Measurements from ENCODE around the gene IBSP. TPM values are rescaled to one million over a fixed set of nuclear protein-coding genes. Genes with fewer than 3 reads are reported as not detected.
A peak's percentile ranks its signal among the peaks of the same experiment; 100 is the strongest.

The IBSP gene
- total RNA-seq, 2 donors from 2014 or later, result not detected

- H3K4me1 Mint-ChIP-seq, result peaks cover 26% of the 10 kb centered on the region
- H3K9ac ChIP-seq (ENCODE audit: extremely low read depth, low read length, poor library complexity, severe bottlenecking), result no peak within 1 kb of the TSS
- no peaks in the 10 kb centered on the region for H3K27me3 ChIP-seq (ENCODE audit: control insufficient read depth, insufficient read depth, low read length, poor library complexity, severe bottlenecking)
- no peaks in the 10 kb centered on the region for H3K36me3 Mint-ChIP-seq (ENCODE audit: low read depth)
- TF ChIP-seq, protein P1, sequence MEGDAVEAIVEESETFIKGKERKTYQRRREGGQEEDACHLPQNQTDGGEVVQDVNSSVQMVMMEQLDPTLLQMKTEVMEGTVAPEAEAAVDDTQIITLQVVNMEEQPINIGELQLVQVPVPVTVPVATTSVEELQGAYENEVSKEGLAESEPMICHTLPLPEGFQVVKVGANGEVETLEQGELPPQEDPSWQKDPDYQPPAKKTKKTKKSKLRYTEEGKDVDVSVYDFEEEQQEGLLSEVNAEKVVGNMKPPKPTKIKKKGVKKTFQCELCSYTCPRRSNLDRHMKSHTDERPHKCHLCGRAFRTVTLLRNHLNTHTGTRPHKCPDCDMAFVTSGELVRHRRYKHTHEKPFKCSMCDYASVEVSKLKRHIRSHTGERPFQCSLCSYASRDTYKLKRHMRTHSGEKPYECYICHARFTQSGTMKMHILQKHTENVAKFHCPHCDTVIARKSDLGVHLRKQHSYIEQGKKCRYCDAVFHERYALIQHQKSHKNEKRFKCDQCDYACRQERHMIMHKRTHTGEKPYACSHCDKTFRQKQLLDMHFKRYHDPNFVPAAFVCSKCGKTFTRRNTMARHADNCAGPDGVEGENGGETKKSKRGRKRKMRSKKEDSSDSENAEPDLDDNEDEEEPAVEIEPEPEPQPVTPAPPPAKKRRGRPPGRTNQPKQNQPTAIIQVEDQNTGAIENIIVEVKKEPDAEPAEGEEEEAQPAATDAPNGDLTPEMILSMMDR (conservative IDR thresholded peaks at IDR 0.05), result no peak
- H3K27me3 Mint-ChIP-seq (ENCODE audit: insufficient read depth), result no peaks in the 10 kb centered on the region
- H3K27ac Mint-ChIP-seq, result peak within 1 kb of the TSS; percentile 35
- no peaks in the 10 kb centered on the region for H3K9me3 Mint-ChIP-seq
- no peaks in the 10 kb centered on the region for H3K9me3 ChIP-seq (ENCODE audit: control insufficient read depth, low read length)
- no peak within 1 kb of the TSS for H3K4me3 Mint-ChIP-seq
- peak within 1 kb of the TSS; percentile 32 for H3K4me3 ChIP-seq (ENCODE audit: low read length)
- WGBS, 2 experiments (ENCODE audit: insufficient coverage in 1 of 2, insufficient read length in 1 of 2), result 94 to 100% methylated on average over 2 of the region's 2 CpGs
- no peak for DNase-seq
- H3K36me3 ChIP-seq (ENCODE audit: control insufficient read depth, insufficient read depth, low read length), result no peaks in the 10 kb centered on the region
- peaks cover 5% of the 10 kb centered on the region for H3K4me1 ChIP-seq (ENCODE audit: control insufficient read depth, insufficient read depth, low read length)
- H3K27ac ChIP-seq (ENCODE audit: low read depth, low read length), result no peak within 1 kb of the TSS
These were observed 33.3 kb downstream of the IBSP start, which contains the start of gene MEPE for GRCh38 chr4:87832669-87833068. MEPE (plus strand) TSS chr4:87832969; CDS start chr4:87834715, 1,746 bp downstream.

DNA sequence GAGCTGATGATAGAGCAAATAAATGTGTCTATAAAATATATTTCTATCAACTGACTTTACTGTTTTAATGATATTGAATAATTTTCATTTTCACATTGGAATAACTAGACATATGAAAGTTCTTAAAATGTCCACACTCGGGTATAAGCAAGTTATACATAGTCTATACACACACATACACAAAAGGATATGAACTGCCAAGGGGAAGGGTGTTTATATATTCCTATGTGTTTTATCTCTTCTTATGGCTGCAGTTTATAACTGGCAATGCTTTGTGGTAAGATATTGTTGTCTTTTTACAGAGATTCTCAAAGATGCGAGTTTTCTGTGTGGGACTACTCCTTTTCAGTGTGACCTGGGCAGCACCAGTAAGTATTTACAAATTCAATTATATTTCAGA lies 35.0 kb downstream of the IBSP start:
- H3K27ac Mint-ChIP-seq, result no peak overlapping the region
- DNase-seq, result no peak
- no peak overlapping the region for H3K27ac ChIP-seq (ENCODE audit: low read depth, low read length)
- H3K9me3 Mint-ChIP-seq, result no peaks in the 10 kb centered on the region
- H3K9me3 ChIP-seq (ENCODE audit: control insufficient read depth, low read length), result no peaks in the 10 kb centered on the region
- H3K4me1 Mint-ChIP-seq, result peaks cover 32% of the 10 kb centered on the region
- no peak overlapping the region for H3K4me3 Mint-ChIP-seq
- no peaks in the 10 kb centered on the region for H3K36me3 Mint-ChIP-seq (ENCODE audit: low read depth)
- no peaks in the 10 kb centered on the region for H3K36me3 ChIP-seq (ENCODE audit: control insufficient read depth, insufficient read depth, low read length)
- H3K9ac ChIP-seq (ENCODE audit: extremely low read depth, low read length, poor library complexity, severe bottlenecking), result no peak overlapping the region
- 87 to 100% methylated on average over 1 of the region's 2 CpGs for WGBS, 2 experiments (ENCODE audit: insufficient coverage in 1 of 2, insufficient read length in 1 of 2)
- no peaks in the 10 kb centered on the region for H3K27me3 ChIP-seq (ENCODE audit: control insufficient read depth, insufficient read depth, low read length, poor library complexity, severe bottlenecking)
- H3K27me3 Mint-ChIP-seq (ENCODE audit: insufficient read depth), result no peaks in the 10 kb centered on the region
- peaks cover 5% of the 10 kb centered on the region for H3K4me1 ChIP-seq (ENCODE audit: control insufficient read depth, insufficient read depth, low read length)
- TF ChIP-seq, protein P1 (conservative IDR thresholded peaks at IDR 0.05), result no peak
- H3K4me3 ChIP-seq (ENCODE audit: low read length), result no peak overlapping the region

- no peaks in the 10 kb centered on the region for H3K9me3 Mint-ChIP-seq
- no peak overlapping the region for H3K4me3 Mint-ChIP-seq
- no peaks in the 10 kb centered on the region for H3K27me3 Mint-ChIP-seq (ENCODE audit: insufficient read depth)
- no peaks in the 10 kb centered on the region for H3K9me3 ChIP-seq (ENCODE audit: control insufficient read depth, low read length)
- no peaks in the 10 kb centered on the region for H3K36me3 ChIP-seq (ENCODE audit: control insufficient read depth, insufficient read depth, low read length)
- no peaks in the 10 kb centered on the region for H3K36me3 Mint-ChIP-seq (ENCODE audit: low read depth)
- H3K9ac ChIP-seq (ENCODE audit: extremely low read depth, low read length, poor library complexity, severe bottlenecking), result no peak overlapping the region
- H3K4me1 ChIP-seq (ENCODE audit: control insufficient read depth, insufficient read depth, low read length), result peaks cover 5% of the 10 kb centered on the region
- no peak overlapping the region for H3K27ac ChIP-seq (ENCODE audit: low read depth, low read length)
- 89 to 100% methylated on average over 2 of the region's 2 CpGs for WGBS, 2 experiments (ENCODE audit: insufficient coverage in 1 of 2, insufficient read length in 1 of 2)
- peak overlapping the region; percentile 38 for H3K27ac Mint-ChIP-seq
- H3K27me3 ChIP-seq (ENCODE audit: control insufficient read depth, insufficient read depth, low read length, poor library complexity, severe bottlenecking), result no peaks in the 10 kb centered on the region
- H3K4me3 ChIP-seq (ENCODE audit: low read length), result no peak overlapping the region
- TF ChIP-seq, protein P1 (conservative IDR thresholded peaks at IDR 0.05), result no peak
- DNase-seq, result no peak
- H3K4me1 Mint-ChIP-seq, result peaks cover 32% of the 10 kb centered on the region
These were observed 35.8 kb downstream of the IBSP start for GRCh38 chr4:87835197-87835596.
